Neural cell (in vitro differentiated cells): Measurements from ENCODE around the gene CLEC5A. TPM values are rescaled to one million over a fixed set of nuclear protein-coding genes. Genes with fewer than 3 reads are reported as not detected.

Source experiments
- H2AFZ ChIP-seq: fragments of 200-600, 300-800 bp; sonication (generic), shearing (Covaris generic); 2 replicates; pipeline ENCODE4 v1.6.0; 2014; ENCODE audit warnings: low read depth, mild to moderate bottlenecking, antibody characterized with exemption, low read length, moderate library complexity
- H3F3A ChIP-seq: fragments of 200-600 bp; shearing (Covaris generic); 2 replicates; pipeline ENCODE4 v1.6.1; 2016; ENCODE audit warnings: mild to moderate bottlenecking, moderate library complexity, mixed read lengths, antibody characterized with exemption, low read length; ENCODE audit not compliant: insufficient read depth, poor library complexity, severe bottlenecking
- H3K27ac ChIP-seq: fragments of 200-600, 300-800 bp; sonication (generic), shearing (Covaris generic); 2 replicates; pipeline ENCODE4 v1.5.1; 2014; ENCODE audit warnings: mild to moderate bottlenecking, low read length, moderate library complexity
- H3K27me3 ChIP-seq: fragments of 300-800, 200-600 bp; sonication (generic), shearing (Covaris generic); 2 replicates; pipeline ENCODE4 v1.6.0; 2014; ENCODE audit warnings: mild to moderate bottlenecking, low read depth, low read length, moderate library complexity; ENCODE audit not compliant: insufficient read depth
- H3K36me3 ChIP-seq: fragments of 300-800, 200-600 bp; sonication (generic), shearing (Covaris generic); 2 replicates; pipeline ENCODE4 v1.5.1; 2014; ENCODE audit warnings: mild to moderate bottlenecking, antibody characterized with exemption, low read length, moderate library complexity; ENCODE audit not compliant: insufficient read depth
- H3K4me2 ChIP-seq: fragments of 300-800, 200-600 bp; sonication (generic), shearing (Covaris generic); 2 replicates; pipeline ENCODE4 v1.6.0; 2014; ENCODE audit warnings: mild to moderate bottlenecking, low read length
- H3K4me3 ChIP-seq: fragments of 300-800, 200-600 bp; sonication (generic), shearing (Covaris generic); 2 replicates; pipeline ENCODE4 v1.5.1; 2014; ENCODE audit warnings: mild to moderate bottlenecking, low read length, moderate library complexity
- H3K79me2 ChIP-seq: fragments of 200-600 bp; shearing (Covaris generic); replicated peaks from 2 replicates; pipeline ENCODE4 v1.6.0; 2014; ENCODE audit warnings: mild to moderate bottlenecking, low read length, moderate library complexity; ENCODE audit not compliant: insufficient read depth
- H3K9ac ChIP-seq: fragments of 300-800, 200-600 bp; sonication (generic), shearing (Covaris generic); 2 replicates; pipeline ENCODE4 v1.6.1; 2016; ENCODE audit warnings: mild to moderate bottlenecking, low read length, mixed read lengths
- H3K9me2 ChIP-seq: fragments of 200-600 bp; shearing (Covaris generic); 2 replicates; pipeline ENCODE4 v1.6.1; 2016; ENCODE audit warnings: mild to moderate bottlenecking, low read length, mixed read lengths; ENCODE audit not compliant: insufficient read depth
- H3K9me3 ChIP-seq: fragments of 200-600, 300-800 bp; sonication (generic), shearing (Covaris generic); 2 replicates; pipeline ENCODE4 v1.6.1; 2016; ENCODE audit warnings: mild to moderate bottlenecking, mixed run types, low read length, moderate library complexity, mixed read lengths
- H4K20me1 ChIP-seq: fragments of 200-600 bp; shearing (Covaris generic); 2 replicates; pipeline ENCODE4 v1.6.1; 2016; ENCODE audit warnings: mild to moderate bottlenecking, mixed run types; ENCODE audit not compliant: insufficient read depth
- CTCF ChIP-seq: fragments of 450-650 bp; IDR thresholded peaks from 2 replicates; pipeline ENCODE4 v1.5.1; 2014; ENCODE audit warnings: antibody characterized with exemption, mild to moderate bottlenecking, moderate library complexity; ENCODE audit not compliant: poor library complexity, severe bottlenecking
- EP300 ChIP-seq: fragments of 450-650 bp; conservative IDR thresholded peaks from 2 replicates; pipeline ENCODE4 v1.6.1; 2014; ENCODE audit warnings: antibody characterized with exemption, mild to moderate bottlenecking, moderate library complexity; ENCODE audit not compliant: poor library complexity, severe bottlenecking
- EZH2 ChIP-seq: fragments of 200-600, 300-800 bp; shearing (Covaris generic), sonication (generic); IDR thresholded peaks from 2 replicates; pipeline ENCODE4 v1.6.1; 2014; ENCODE audit warnings: antibody characterized with exemption, low read length, borderline replicate concordance, mild to moderate bottlenecking; ENCODE audit not compliant: insufficient read depth, poor library complexity, severe bottlenecking
- MXI1 ChIP-seq: fragments of 450-650 bp; conservative IDR thresholded peaks from 2 replicates; pipeline ENCODE4 v1.6.1; 2014; ENCODE audit warnings: antibody characterized with exemption, mild to moderate bottlenecking; ENCODE audit not compliant: poor library complexity, severe bottlenecking
- POLR2AphosphoS5 ChIP-seq: IDR thresholded peaks from 2 replicates; pipeline ENCODE4 v1.6.1; 2012
- RAD21 ChIP-seq: fragments of 450-650 bp; conservative IDR thresholded peaks from 2 replicates; pipeline ENCODE4 v1.6.1; 2014; ENCODE audit warnings: antibody characterized with exemption, mild to moderate bottlenecking, moderate library complexity
- REST ChIP-seq: IDR thresholded peaks from 2 replicates; pipeline ENCODE4 v1.6.1; 2012; ENCODE audit warnings: borderline replicate concordance
- SMC3 ChIP-seq: fragments of 450-650 bp; conservative IDR thresholded peaks from 2 replicates; pipeline ENCODE4 v1.6.1; 2014; ENCODE audit warnings: antibody characterized with exemption, mild to moderate bottlenecking, moderate library complexity; ENCODE audit not compliant: poor library complexity
- TAF1 ChIP-seq: IDR thresholded peaks from 2 replicates; pipeline ENCODE4 v1.6.1; 2012; ENCODE audit warnings: low read depth
- polyA plus RNA-seq: library from polyadenylated mRNA; depleted of rRNA; stranded (reverse); fragments of >200 nt; gene quantifications from 2 replicates; pipeline ENCODE4 v1.2.3, GENCODE V29; 2014

The CLEC5A gene
- polyA plus RNA-seq, 1 donor from 2014 or later: not detected

- H3K4me2 ChIP-seq: no peak overlapping the region
- H3K4me3 ChIP-seq: no peak overlapping the region
- no peak overlapping the region for H3K9ac ChIP-seq
- H3K27me3 ChIP-seq: no peaks in the 10 kb centered on the region
- H3K9me3 ChIP-seq: peaks cover 5% of the 10 kb centered on the region
- H3K27ac ChIP-seq: no peak overlapping the region
- H2AFZ ChIP-seq: no peak overlapping the region
- no peaks in the 10 kb centered on the region for H3K36me3 ChIP-seq
- H3K79me2 ChIP-seq: no peaks in the 10 kb centered on the region
- no peaks in the 10 kb centered on the region for H3K9me2 ChIP-seq
- H3F3A ChIP-seq: no peaks in the 10 kb centered on the region
- no peaks in the 10 kb centered on the region for H4K20me1 ChIP-seq
- TF ChIP-seq SMC3 (no peak), REST (no peak)
Observed at GRCh38 chr7:141945356-141945755, 1.4 kb downstream of the CLEC5A start.

- TF ChIP-seq TAF1: no peak
- H3K4me2 ChIP-seq: no peak overlapping the region
Observed at GRCh38 chr7:141944811-141945210, 2.0 kb downstream of the CLEC5A start.

GRCh38 chr7:141943846-141944245 lies 2.9 kb downstream of the CLEC5A start:
- no peak overlapping the region for H2AFZ ChIP-seq

More at GRCh38 chr7:141944811-141945210, 2.0 kb downstream of the CLEC5A start:
- Histone ChIP-seq H3F3A (no peaks in the 10 kb centered on the region), H3K4me3 (no peak overlapping the region), H3K9me2 (no peaks in the 10 kb centered on the region), H3K9me3 (peaks cover 5% of the 10 kb centered on the region), H2AFZ (no peak overlapping the region), H3K36me3 (no peaks in the 10 kb centered on the region), H4K20me1 (no peaks in the 10 kb centered on the region), H3K27ac (no peak overlapping the region), H3K9ac (no peak overlapping the region), H3K79me2 (no peaks in the 10 kb centered on the region), H3K27me3 (no peaks in the 10 kb centered on the region)

More at GRCh38 chr7:141943846-141944245, 2.9 kb downstream of the CLEC5A start:
- H3K9me3 ChIP-seq: peaks cover 5% of the 10 kb centered on the region
- H3K36me3 ChIP-seq: no peaks in the 10 kb centered on the region
- TF ChIP-seq SMC3 (no peak), REST (no peak), RAD21 (no peak), TAF1 (no peak), CTCF (no peak), MXI1 (no peak), POLR2AphosphoS5 (no peak), EP300 (no peak), EZH2 (no peak)
- no peak overlapping the region for H3K27ac ChIP-seq
- no peak overlapping the region for H3K4me3 ChIP-seq
- H3K9me2 ChIP-seq: no peaks in the 10 kb centered on the region
- no peak overlapping the region for H3K9ac ChIP-seq
- no peaks in the 10 kb centered on the region for H4K20me1 ChIP-seq
- no peaks in the 10 kb centered on the region for H3K79me2 ChIP-seq
- no peak overlapping the region for H3K4me2 ChIP-seq
- no peaks in the 10 kb centered on the region for H3F3A ChIP-seq
- no peaks in the 10 kb centered on the region for H3K27me3 ChIP-seq
